Measurements from ENCODE around the gene SLC25A20.

Gene SLC25A20

DNA sequence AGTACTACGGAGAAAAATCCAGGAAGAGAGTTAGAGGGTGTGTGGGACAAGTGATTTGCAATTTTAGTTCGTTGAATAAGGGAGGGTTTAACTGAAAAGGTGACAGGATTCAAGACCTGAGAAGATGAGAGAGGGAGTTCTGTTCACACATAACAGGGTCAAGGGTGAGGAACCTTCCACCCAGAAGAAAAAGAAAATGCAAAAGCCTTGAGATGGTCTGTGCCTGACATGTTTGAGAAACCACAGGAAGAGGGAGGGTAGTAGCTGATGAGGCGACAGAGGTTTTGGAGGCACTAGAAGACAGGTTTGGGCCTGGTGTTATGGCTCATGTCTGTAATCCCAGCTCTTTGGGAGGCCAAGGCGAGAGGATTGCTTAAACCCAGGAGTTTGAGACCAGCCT is 591 bp upstream of the SLC25A20 start:
- peaks cover 0 to 2% (median 0%) of the 10 kb centered on the region in 4 experiments for H3K36me3 ChIP-seq (ENCODE audit: control insufficient read depth in 4 of 4, insufficient read depth in 4 of 4, low read length in 3 of 4)
- H3K9me3 ChIP-seq (ENCODE audit: control extremely low read depth in 1 of 5, control insufficient read depth in 4 of 5, insufficient read depth in 2 of 5, low read depth in 1 of 5, low read length in 4 of 5): no peaks in the 10 kb centered on the region
- peaks cover 15 to 42% (median 36%) of the 10 kb centered on the region in 4 experiments for H3K4me1 ChIP-seq (ENCODE audit: control extremely low read depth in 1 of 4, control insufficient read depth in 4 of 4, insufficient read depth in 4 of 4, low read length in 3 of 4)
- H3K27ac ChIP-seq (ENCODE audit: insufficient read depth in 1 of 2, low read depth in 1 of 2, low read length in 2 of 2, poor library complexity in 1 of 2, severe bottlenecking in 2 of 2): peak overlapping the region; percentile 6 to 87
- 68% methylated on average over 4 of the region's 4 CpGs for WGBS (ENCODE audit: insufficient coverage)
- H3K4me3 ChIP-seq (ENCODE audit: control insufficient read depth in 1 of 7, extremely low read depth in 1 of 7, insufficient read depth in 4 of 7, low read depth in 2 of 7, low read length in 6 of 7): peak overlapping the region in 6 of 7 experiments; percentile 75 to 93 (median 86)
- DNase-seq: peak; percentile 18 to 59 (median 47)
- CTCF ChIA-PET: interaction anchor here (0.9 to 1.0 kb wide), 2 partner anchors 10 to 130 kb away, joined by 3 to 4 read pairs; no protein-coding TSS in a partner anchor
- POLR2A ChIA-PET: interaction anchor here (2.9 kb wide), 1 partner anchor 20 kb away, joined by 24 read pairs; the partner anchor contains the start of gene ARIH2
- no peaks in the 10 kb centered on the region for H3K27me3 ChIP-seq (replicated peaks in 2 of 5; ENCODE audit: control insufficient read depth in 4 of 5, insufficient read depth in 5 of 5, low read length in 4 of 5)

DNA sequence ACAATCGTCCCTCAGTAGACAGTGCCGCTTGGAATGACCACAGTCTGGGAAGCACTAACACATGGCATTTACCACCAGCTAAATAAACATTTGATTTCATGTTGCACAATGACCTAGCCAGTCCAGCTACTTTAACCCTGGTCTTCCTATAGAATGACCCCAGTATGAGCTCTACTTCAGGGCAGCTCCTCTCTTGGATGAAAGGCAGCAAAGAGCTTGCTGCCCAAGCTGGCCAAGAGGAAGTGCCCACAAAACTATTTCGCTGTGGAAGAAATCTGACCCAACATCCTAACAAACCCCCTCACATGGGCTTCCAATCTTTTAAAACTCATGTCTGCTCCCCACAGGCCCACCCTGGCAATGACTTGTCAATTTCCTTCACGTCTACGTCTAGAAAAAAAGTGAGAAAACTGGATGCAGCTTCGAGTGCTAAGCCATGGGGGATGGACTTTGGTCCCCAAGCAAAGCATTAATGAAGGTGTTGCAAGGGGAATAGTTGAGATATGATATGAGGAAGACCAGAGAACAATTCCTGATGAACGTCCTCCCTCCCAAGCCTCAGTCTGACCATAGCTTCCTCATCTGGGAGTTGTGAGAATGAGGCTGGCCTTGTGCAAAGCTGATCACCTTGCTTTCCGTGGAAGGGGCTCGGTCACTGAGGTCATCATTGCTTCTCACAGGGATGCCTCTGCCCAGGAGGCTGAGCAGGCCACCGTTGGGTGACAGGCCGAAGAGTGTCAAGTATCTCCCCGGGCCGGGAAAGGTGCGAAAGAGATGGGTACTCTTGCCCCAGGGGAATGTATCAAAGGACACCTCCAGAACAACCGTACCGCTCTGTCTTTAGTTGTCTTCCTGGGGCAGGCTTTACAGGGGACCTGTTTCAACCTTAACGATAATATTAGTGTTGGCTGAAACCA is 964 bp downstream of the SLC25A20 start:
- peaks cover 15 to 42% (median 37%) of the 10 kb centered on the region in 4 experiments for H3K4me1 ChIP-seq (ENCODE audit: control extremely low read depth in 1 of 4, control insufficient read depth in 4 of 4, insufficient read depth in 4 of 4, low read length in 3 of 4)
- H3K4me3 ChIP-seq (ENCODE audit: control insufficient read depth in 1 of 7, extremely low read depth in 1 of 7, insufficient read depth in 4 of 7, low read depth in 2 of 7, low read length in 6 of 7): peak overlapping the region; percentile 75 to 93 (median 83)
- ChIA-PET POLR2A (interaction anchor here (2.9 kb wide), 1 partner anchor 21 kb away, joined by 24 read pairs; the partner anchor contains the start of gene ARIH2), CTCF (interaction anchor here (0.5 to 1.8 kb wide), 10 partner anchors 8 to 241 kb away, joined by 3 to 8 read pairs (median 3); partner anchors contain the start of gene ARIH2)
- WGBS (ENCODE audit: insufficient coverage): 54% methylated on average over 10 of the region's 17 CpGs
- peak; percentile 21 to 61 (median 44) for DNase-seq
- peaks cover 0 to 2% (median 0%) of the 10 kb centered on the region in 4 experiments for H3K36me3 ChIP-seq (ENCODE audit: control insufficient read depth in 4 of 4, insufficient read depth in 4 of 4, low read length in 3 of 4)
- no peaks in the 10 kb centered on the region for H3K9me3 ChIP-seq (ENCODE audit: control extremely low read depth in 1 of 5, control insufficient read depth in 4 of 5, insufficient read depth in 2 of 5, low read depth in 1 of 5, low read length in 4 of 5)
- H3K27ac ChIP-seq (ENCODE audit: insufficient read depth in 1 of 2, low read depth in 1 of 2, low read length in 2 of 2, poor library complexity in 1 of 2, severe bottlenecking in 2 of 2): peak overlapping the region; percentile 46 to 87
- H3K27me3 ChIP-seq (replicated peaks in 2 of 5; ENCODE audit: control insufficient read depth in 4 of 5, insufficient read depth in 5 of 5, low read length in 4 of 5): no peaks in the 10 kb centered on the region

DNA sequence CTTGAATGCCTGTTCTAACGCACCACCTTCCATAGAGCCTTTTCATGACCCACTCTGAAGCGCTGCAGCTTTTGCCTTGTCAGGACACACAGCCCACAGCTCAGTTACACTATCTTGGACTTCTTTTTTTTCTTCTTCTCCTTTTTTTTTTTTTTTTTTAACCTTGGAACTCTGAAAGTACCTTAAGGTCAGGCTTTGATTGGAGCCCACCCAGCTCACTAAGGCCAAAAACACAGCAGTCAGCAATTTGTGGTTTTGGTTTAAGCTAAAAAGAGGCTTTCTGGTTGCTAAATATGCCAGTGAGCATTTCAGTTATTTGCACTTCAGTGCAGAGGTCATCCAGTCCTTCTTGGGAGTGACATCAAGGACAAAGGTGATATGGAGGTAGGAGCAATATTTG is 1.7 kb downstream of the SLC25A20 start:
- no peak overlapping the region for H3K27ac ChIP-seq (ENCODE audit: insufficient read depth in 1 of 2, low read depth in 1 of 2, low read length in 2 of 2, poor library complexity in 1 of 2, severe bottlenecking in 2 of 2)
- H3K36me3 ChIP-seq (ENCODE audit: control insufficient read depth in 4 of 4, insufficient read depth in 4 of 4, low read length in 3 of 4): peaks cover 0 to 2% (median under 1%) of the 10 kb centered on the region in 4 experiments
- DNase-seq: peak; percentile 13 to 63 (median 56)
- ChIA-PET POLR2A (interaction anchor here (0.6 to 2.9 kb wide), 2 partner anchors 22 to 64 kb away, joined by 3 to 24 read pairs; partner anchors contain the start of gene ARIH2), CTCF (interaction anchor here (0.6 to 1.8 kb wide), 5 partner anchors 9 to 57 kb away, joined by 3 to 8 read pairs (median 4); partner anchors contain the start of gene ARIH2)
- no peaks in the 10 kb centered on the region for H3K9me3 ChIP-seq (ENCODE audit: control extremely low read depth in 1 of 5, control insufficient read depth in 4 of 5, insufficient read depth in 2 of 5, low read depth in 1 of 5, low read length in 4 of 5)
- WGBS (ENCODE audit: insufficient coverage): 43% methylated on average over 1 of the region's 2 CpGs
- H3K4me1 ChIP-seq (ENCODE audit: control extremely low read depth in 1 of 4, control insufficient read depth in 4 of 4, insufficient read depth in 4 of 4, low read length in 3 of 4): peaks cover 15 to 42% (median 37%) of the 10 kb centered on the region in 4 experiments
- peak overlapping the region in 2 of 7 experiments; percentile 4 to 19 for H3K4me3 ChIP-seq (ENCODE audit: control insufficient read depth in 1 of 7, extremely low read depth in 1 of 7, insufficient read depth in 4 of 7, low read depth in 2 of 7, low read length in 6 of 7)
- no peaks in the 10 kb centered on the region for H3K27me3 ChIP-seq (replicated peaks in 2 of 5; ENCODE audit: control insufficient read depth in 4 of 5, insufficient read depth in 5 of 5, low read length in 4 of 5)

DNA sequence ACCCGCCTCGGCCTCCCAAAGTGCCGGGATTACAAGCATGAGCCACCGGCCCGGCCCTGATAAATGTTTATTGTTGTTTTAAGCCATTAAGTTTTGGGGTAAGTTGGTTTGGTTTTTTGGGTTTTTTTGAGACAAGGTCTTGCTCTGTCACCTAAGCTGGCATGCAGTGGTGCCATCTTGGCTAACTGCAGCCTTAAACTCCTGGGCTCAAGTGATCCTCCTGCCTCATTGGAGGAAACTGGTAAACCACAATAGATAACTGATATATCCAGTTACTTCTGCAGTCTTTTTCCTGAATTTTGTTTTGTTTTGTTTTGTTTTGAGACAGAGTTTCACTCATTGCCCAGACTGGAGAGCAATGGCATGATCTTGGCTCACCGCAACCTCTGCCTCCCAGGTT is 4.2 kb downstream of the SLC25A20 start:
- POLR2A ChIA-PET: no interaction called here
- Histone ChIP-seq H3K27me3 (replicated peaks in 2 of 5; ENCODE audit: control insufficient read depth in 4 of 5, insufficient read depth in 5 of 5, low read length in 4 of 5) (no peaks in the 10 kb centered on the region), H3K4me3 (ENCODE audit: control insufficient read depth in 1 of 7, extremely low read depth in 1 of 7, insufficient read depth in 4 of 7, low read depth in 2 of 7, low read length in 6 of 7) (no peak overlapping the region), H3K4me1 (ENCODE audit: control extremely low read depth in 1 of 4, control insufficient read depth in 4 of 4, insufficient read depth in 4 of 4, low read length in 3 of 4) (peaks cover 15 to 41% (median 37%) of the 10 kb centered on the region in 4 experiments), H3K36me3 (ENCODE audit: control insufficient read depth in 4 of 4, insufficient read depth in 4 of 4, low read length in 3 of 4) (peaks cover 2 to 19% (median 6%) of the 10 kb centered on the region in 4 experiments), H3K9me3 (ENCODE audit: control extremely low read depth in 1 of 5, control insufficient read depth in 4 of 5, insufficient read depth in 2 of 5, low read depth in 1 of 5, low read length in 4 of 5) (no peaks in the 10 kb centered on the region), H3K27ac (ENCODE audit: insufficient read depth in 1 of 2, low read depth in 1 of 2, low read length in 2 of 2, poor library complexity in 1 of 2, severe bottlenecking in 2 of 2) (no peak overlapping the region)
- 100% methylated on average over 1 of the region's 6 CpGs for WGBS (ENCODE audit: insufficient coverage)
- CTCF ChIA-PET: interaction anchor here (1.2 kb wide), 1 partner anchor 112 kb away, joined by 3 read pairs; the partner anchor contains the start of gene WDR6
- DNase-seq: peak; percentile 22 to 60 (median 43)

DNA sequence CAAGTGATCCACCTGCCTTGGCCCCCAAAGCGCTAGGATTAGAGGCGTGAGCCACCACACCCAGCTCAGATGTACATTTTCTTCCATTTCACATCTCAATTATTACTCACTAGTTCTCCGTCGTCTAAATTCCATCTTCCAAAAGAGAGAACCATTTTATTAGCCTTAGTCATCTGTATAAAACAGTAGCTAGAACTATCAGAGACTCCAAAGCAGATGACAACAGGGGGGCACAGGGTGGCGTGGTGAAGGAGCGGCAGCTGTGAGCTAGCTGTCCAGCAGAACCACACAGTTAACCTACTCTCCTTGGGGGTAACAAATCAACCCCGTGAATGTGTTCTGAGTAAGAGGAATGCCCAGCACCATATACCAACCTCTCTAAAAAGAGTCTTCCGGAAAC is 7.1 kb downstream of the SLC25A20 start:
- POLR2A ChIA-PET: no interaction called here
- CTCF ChIA-PET: no interaction called here
- WGBS (ENCODE audit: insufficient coverage): 100% methylated on average over 4 of the region's 8 CpGs

DNA sequence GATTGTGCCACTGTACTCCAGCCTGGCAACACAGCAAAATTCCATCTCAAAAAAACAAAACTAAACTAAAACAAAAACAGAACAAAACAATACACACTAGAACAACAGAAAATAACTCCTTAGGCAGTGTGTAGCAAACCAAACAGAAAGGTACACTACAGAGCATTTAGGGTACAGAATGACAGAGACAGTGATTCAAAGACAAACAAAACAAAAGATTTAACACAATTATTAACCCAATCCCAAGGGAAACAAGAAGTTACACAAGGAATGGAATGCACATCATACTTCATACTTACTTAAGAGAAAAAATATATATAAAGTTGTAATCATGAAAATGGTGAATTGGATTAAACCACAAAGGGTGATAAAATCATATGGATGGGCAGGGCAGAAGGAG is 12.9 kb downstream of the SLC25A20 start:
- peaks cover 2 to 39% (median 14%) of the 10 kb centered on the region in 4 experiments for H3K36me3 ChIP-seq (ENCODE audit: control insufficient read depth in 4 of 4, insufficient read depth in 4 of 4, low read length in 3 of 4)
- no peak for DNase-seq
- H3K27ac ChIP-seq (ENCODE audit: insufficient read depth in 1 of 2, low read depth in 1 of 2, low read length in 2 of 2, poor library complexity in 1 of 2, severe bottlenecking in 2 of 2): no peak overlapping the region
- CTCF ChIA-PET: no interaction called here
- H3K4me1 ChIP-seq (ENCODE audit: control extremely low read depth in 1 of 4, control insufficient read depth in 4 of 4, insufficient read depth in 4 of 4, low read length in 3 of 4): no peaks in the 10 kb centered on the region
- H3K9me3 ChIP-seq (ENCODE audit: control extremely low read depth in 1 of 5, control insufficient read depth in 4 of 5, insufficient read depth in 2 of 5, low read depth in 1 of 5, low read length in 4 of 5): no peaks in the 10 kb centered on the region
- H3K27me3 ChIP-seq (replicated peaks in 2 of 5; ENCODE audit: control insufficient read depth in 4 of 5, insufficient read depth in 5 of 5, low read length in 4 of 5): no peaks in the 10 kb centered on the region
- H3K4me3 ChIP-seq (ENCODE audit: control insufficient read depth in 1 of 7, extremely low read depth in 1 of 7, insufficient read depth in 4 of 7, low read depth in 2 of 7, low read length in 6 of 7): no peak overlapping the region
- POLR2A ChIA-PET: no interaction called here

More for the DNA sequence above, 7.1 kb downstream of the SLC25A20 start:
- H3K27me3 ChIP-seq (replicated peaks in 2 of 5; ENCODE audit: control insufficient read depth in 4 of 5, insufficient read depth in 5 of 5, low read length in 4 of 5): no peaks in the 10 kb centered on the region
- peaks cover 0 to 13% (median 10%) of the 10 kb centered on the region in 4 experiments for H3K4me1 ChIP-seq (ENCODE audit: control extremely low read depth in 1 of 4, control insufficient read depth in 4 of 4, insufficient read depth in 4 of 4, low read length in 3 of 4)
- no peak overlapping the region for H3K4me3 ChIP-seq (ENCODE audit: control insufficient read depth in 1 of 7, extremely low read depth in 1 of 7, insufficient read depth in 4 of 7, low read depth in 2 of 7, low read length in 6 of 7)
- peaks cover 2 to 28% (median 10%) of the 10 kb centered on the region in 4 experiments for H3K36me3 ChIP-seq (ENCODE audit: control insufficient read depth in 4 of 4, insufficient read depth in 4 of 4, low read length in 3 of 4)
- H3K9me3 ChIP-seq (ENCODE audit: control extremely low read depth in 1 of 5, control insufficient read depth in 4 of 5, insufficient read depth in 2 of 5, low read depth in 1 of 5, low read length in 4 of 5): no peaks in the 10 kb centered on the region
- DNase-seq: no peak
- H3K27ac ChIP-seq (ENCODE audit: insufficient read depth in 1 of 2, low read depth in 1 of 2, low read length in 2 of 2, poor library complexity in 1 of 2, severe bottlenecking in 2 of 2): no peak overlapping the region
